DMS79 treated with DMSO at 0.1 percent for 48 hours (cell line): ENCODE results near the gene TRIM16.
"Not testable (repeated sequence)": the region's sequence is repeated elsewhere in the genome, so short reads cannot be mapped to it uniquely, and the experiment has no call there.

Source experiments
- DNase-seq: peaks from one replicate; lab custom pipeline; 2025; lab: John Stamatoyannopoulos, UW

Gene TRIM16

DNA sequence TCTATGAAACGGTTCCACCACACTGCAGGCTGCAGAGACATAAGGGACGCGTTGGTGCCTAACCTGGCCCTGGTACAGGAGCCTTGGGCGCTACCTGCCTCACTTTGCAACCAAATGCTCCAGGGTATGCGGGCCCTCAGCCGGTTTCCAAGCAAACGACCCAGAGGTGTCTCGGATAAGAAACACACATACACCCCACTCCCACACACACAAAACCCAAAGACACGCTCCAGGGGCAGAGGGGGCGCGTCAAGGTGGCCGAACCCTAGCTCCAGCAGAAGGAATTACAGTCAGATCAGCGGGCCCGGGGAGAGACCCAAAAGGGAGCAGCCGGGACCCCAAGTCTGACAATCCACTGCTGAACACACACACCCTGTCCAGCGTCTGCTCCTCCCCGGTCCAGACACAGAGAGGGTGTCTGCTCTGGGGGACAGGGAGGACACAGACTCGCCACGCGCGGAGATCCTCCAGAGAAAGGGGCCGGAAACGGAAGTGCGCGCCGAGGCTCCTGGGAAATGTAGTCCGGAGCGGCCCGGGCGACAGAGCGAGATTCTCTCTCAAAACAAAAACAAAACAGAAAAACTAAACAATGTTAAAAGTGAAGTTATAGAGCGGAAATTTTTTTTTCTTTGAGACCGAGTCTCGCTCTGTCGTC lies at the start of gene TRIM16:
Gene TRIM16 (minus strand): TSS at position 488 of the 655 bp plus-strand sequence. CDS start 32,702 bp downstream, outside the sequence.
- DNase-seq: peak; percentile 10

DNA sequence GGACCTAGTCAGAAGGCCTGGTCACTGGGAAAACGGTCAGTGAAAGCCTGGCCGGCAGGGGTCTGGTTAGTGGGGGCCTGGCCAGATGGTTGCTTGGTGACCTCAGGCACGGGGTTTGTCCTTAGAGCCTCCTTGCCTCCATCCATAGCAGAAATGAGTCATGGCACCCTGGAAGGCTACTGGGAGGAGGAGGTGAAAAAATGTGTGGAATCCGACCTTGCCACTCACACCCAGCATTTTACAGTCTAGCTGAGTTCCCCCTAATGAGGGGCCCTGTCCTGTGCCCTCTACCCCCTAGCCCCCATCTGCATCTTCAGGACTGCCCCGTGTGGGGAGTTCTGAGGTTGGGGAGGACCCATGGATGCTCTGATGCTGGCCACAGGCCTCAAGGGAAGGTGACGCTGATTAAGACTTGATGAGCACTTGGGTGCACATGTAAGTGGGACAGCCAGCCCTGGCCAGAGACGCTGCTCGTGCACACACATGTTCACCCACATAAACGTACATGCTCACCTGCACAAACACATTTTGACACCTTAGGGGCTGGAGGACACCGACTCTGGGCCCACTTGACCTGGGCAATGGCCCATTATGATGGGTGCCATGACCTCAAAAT lies 49.2 kb upstream of the TRIM16 start:
- not testable (repeated sequence) for DNase-seq

GRCh38 chr17:15731900-15732299 lies 47.8 kb upstream of the TRIM16 start, which contains the start of gene TBC1D26:
TSS of gene TBC1D26 (plus strand) at chr17:15732283. CDS start at chr17:15735349, 3,066 bp downstream.
- not testable (repeated sequence) for DNase-seq

DNA sequence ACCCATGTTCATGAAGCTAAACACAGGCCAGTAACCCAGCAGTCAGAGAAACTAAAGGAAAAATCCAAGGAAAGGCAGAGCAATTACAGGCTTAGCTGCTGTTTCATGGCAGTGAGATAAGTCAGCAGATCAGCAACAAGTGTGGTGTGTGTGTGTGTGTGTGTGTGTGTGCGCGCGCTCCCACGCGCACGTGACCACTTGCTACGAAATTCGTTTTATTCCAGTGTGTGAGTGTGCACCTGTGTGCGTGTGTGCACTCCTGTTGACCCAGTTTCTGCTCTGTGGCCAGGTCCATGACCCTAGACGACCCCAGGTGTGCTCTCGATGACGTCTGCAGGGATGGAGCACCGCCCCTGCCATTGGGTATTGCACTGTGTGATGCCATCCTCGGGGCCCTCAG lies 46.4 kb upstream of the TRIM16 start:
- DNase-seq: not testable (repeated sequence)

DNA sequence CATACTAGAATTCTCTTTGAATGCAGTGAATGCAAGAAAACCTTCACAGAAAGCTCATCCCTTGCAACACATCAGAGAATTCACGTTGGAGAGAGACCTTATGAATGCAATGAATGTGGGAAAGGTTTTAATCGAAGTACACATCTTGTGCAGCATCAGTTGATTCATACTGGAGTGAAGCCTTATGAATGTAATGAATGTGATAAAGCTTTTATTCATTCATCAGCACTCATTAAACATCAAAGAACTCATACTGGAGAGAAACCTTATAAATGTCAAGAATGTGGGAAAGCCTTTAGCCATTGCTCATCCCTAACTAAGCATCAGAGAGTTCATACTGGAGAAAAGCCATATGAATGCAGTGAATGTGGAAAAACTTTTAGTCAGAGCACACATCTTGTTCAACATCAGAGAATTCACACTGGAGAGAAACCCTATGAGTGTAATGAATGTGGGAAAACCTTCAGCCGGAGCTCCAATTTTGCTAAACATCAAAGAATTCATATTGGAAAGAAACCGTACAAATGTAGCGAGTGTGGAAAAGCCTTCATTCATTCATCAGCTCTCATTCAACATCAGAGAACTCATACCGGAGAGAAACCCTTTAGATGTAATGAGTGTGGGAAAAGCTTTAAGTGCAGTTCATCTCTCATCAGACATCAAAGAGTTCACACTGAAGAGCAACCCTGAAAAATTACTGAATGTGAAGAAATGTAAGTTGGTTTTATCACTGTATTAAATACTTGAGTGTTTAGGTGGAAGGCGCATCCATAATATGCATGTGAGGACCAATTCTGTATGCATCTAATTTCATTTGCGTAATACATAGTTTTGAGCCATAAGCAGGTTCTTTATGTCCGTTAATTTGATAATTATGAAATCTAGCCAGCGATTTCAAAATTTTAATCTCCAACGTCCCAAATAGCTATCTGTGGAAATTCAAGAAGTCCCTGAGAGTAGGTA lies 32.8 kb upstream of the TRIM16 start:
- not testable (repeated sequence) for DNase-seq

GRCh38 chr17:15708879-15709278 lies 24.8 kb upstream of the TRIM16 start:
- DNase-seq: not testable (repeated sequence)

GRCh38 chr17:15704813-15705212 lies 20.7 kb upstream of the TRIM16 start:
- DNase-seq: not testable (repeated sequence)

- not testable (repeated sequence) for DNase-seq
Observed at GRCh38 chr17:15704239-15704638, 20.1 kb upstream of the TRIM16 start.

- not testable (repeated sequence) for DNase-seq
Observed at GRCh38 chr17:15699937-15700336, 15.8 kb upstream of the TRIM16 start.

- peak; percentile 78 for DNase-seq
Observed at GRCh38 chr17:15699413-15699924, 15.4 kb upstream of the TRIM16 start, which contains the start of gene ZNF286A. TSS of gene ZNF286A (plus strand) at chr17:15699752. CDS start at chr17:15700330, 578 bp downstream.

GRCh38 chr17:15698967-15699366 lies 14.9 kb upstream of the TRIM16 start:
- DNase-seq: not testable (repeated sequence)

DNA sequence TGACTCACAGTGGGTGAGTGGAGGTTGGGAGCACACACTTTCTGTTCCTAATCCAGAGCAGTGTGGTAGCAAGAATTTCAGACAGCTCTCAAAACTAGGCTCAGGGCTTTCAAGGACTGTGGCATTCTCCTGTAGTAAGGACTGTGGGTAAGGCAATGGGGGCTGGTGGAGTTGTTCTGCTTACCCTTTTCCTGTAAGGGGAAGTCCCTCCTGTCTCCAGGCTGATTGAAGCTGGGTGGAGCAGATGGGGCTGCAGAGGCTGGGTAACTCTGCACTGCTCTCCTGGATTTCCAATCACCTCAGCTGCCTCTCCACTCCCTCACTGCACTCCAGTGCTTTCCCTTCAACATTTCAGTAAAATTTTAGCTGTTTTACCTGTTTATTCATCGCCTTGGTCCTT lies 3.4 kb upstream of the TRIM16 start:
- DNase-seq: not testable (repeated sequence)

DNA sequence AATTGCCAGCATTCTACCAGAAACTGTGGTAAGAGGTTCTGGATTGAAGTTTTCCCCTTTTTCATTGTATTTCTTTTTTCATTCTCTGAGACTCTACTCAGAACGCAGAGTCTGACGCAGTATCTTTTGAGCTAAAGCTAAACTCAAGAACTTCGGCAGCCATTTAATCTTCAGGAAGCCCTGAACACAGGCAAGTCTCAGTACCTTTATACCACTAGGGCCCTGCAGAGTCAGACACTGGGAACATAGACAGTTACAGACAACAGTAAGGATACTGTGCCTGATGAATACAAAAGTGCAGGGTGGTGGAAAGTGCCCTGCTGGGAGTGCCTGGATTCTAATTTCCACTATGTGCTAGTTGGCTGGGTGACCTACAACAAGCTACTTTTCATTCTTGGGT lies 976 bp downstream of the TRIM16 start:
- DNase-seq: not testable (repeated sequence)

GRCh38 chr17:15675991-15676390 lies 8.1 kb downstream of the TRIM16 start:
- DNase-seq: not testable (repeated sequence)

- DNase-seq: not testable (repeated sequence)
Observed at GRCh38 chr17:15674640-15675039, 9.5 kb downstream of the TRIM16 start.

GRCh38 chr17:15669526-15669925 lies 14.6 kb downstream of the TRIM16 start:
- DNase-seq: not testable (repeated sequence)

DNA sequence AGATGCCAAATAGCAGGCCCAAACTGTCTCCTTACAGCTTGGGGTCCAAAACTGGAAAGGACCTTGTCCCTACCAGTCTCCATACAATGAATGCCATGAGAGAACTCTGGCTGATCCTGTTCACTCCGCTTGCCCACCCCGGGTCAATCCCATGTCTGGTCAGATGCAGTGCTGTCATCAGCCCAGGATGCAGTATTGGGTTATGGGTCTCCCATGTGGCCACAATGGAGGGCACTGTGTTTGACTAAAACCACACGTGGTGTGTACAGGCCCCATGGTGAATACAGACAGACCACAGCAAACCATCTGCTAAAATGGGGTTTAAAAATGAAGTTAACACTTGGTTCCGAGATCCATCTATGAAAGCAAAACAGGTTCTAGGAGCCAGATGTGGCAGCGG lies 20.4 kb downstream of the TRIM16 start:
- no peak for DNase-seq

DNA sequence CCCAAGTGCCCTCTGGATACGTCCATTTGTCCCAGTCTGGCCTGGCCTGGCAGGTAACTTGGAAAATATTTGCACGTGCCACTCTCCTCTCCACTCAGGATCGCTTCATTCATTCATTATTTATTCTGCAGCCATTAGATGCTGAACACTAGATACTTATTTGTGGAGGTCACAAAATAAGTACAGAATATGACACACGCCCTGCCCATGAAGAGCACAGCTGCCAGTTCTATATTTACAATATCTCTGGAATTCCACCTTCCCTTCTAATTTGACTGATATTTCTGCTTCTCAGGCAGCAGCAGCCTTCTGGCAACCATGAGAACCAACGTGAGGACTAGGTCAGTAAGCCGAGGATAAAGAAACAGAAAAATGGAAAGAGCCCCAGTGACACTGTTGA lies 20.9 kb downstream of the TRIM16 start:
- no peak for DNase-seq

DNA sequence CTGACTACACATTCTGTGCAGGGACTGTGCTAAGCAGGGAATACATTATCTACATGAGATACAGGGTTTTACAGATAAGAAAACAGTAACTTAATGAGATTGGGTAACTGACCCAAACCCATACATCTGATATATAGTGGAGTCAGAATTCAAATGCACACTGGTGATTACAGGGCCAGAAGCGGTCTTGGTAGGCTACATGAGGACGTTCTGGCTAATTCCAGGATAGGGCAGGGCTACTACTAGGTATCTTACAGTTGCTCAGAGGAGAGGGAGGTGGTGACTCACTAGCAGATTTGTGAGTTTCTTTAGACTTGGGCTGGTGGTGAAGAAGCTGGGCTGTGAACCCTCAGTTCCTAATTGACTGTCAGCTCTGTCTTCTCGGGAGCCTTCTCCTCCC lies 21.4 kb downstream of the TRIM16 start:
- no peak for DNase-seq

GRCh38 chr17:15660077-15660476 lies 24.0 kb downstream of the TRIM16 start:
- no peak for DNase-seq

- DNase-seq: no peak
Observed at GRCh38 chr17:15659663-15660062, 24.4 kb downstream of the TRIM16 start.

- no peak for DNase-seq
Observed at GRCh38 chr17:15659236-15659635, 24.9 kb downstream of the TRIM16 start.
